A673 (cell line): ENCODE results near the gene ZNF335. TPM values are rescaled to one million over a fixed set of nuclear protein-coding genes. Genes with fewer than 3 reads are reported as not detected.

Experiments
- Bru-seq: library from RNA; stranded (reverse); fragments of 400-500 nt; gene quantifications from one replicate; lab custom pipeline; 2021; lab: Mats Ljungman, UMichigan
- BruChase-seq, 2 experiments: library from RNA; stranded (reverse); fragments of 400-500 nt; gene quantifications; one replicate each; lab custom pipeline; 2021; lab: Mats Ljungman, UMichigan
- BruUV-seq: library from RNA; stranded (reverse); fragments of 400-500 nt; replicated peaks from 2 replicates; lab custom pipeline; 2021; lab: Mats Ljungman, UMichigan
- CTCF ChIA-PET: fragments of 300-600 bp; sonication (Branson Sonifier 250); formaldehyde crosslinking; loops from one replicate; lab custom pipeline; 2022; ENCODE audit warnings: antibody characterized with exemption; lab: Charles Lee
- POLR2A ChIA-PET: fragments of 300-600 bp; sonication (Branson Sonifier 250); formaldehyde crosslinking; loops from one replicate; lab custom pipeline; 2022; ENCODE audit warnings: antibody characterized with exemption; ENCODE audit not compliant: low non-redundant PET; lab: Charles Lee
- DNase-seq: peaks from one replicate; pipeline ENCODE4 v3.0.0-alpha.2; 2015; ENCODE audit warnings: low spot score
- H3K27ac ChIP-seq: fragments of 200-600 bp; sonication (generic); 2 replicates; pipeline ENCODE4 v1.5.1; 2016; ENCODE audit warnings: mixed run types, low read depth, mild to moderate bottlenecking, mixed read lengths, antibody characterized with exemption, low read length; ENCODE audit not compliant: poor library complexity, severe bottlenecking
- H3K27me3 ChIP-seq: fragments of 200-600 bp; sonication (generic); replicated peaks from 2 replicates; pipeline ENCODE4 v1.6.1; 2017; ENCODE audit warnings: mixed run types, low read depth, mild to moderate bottlenecking, mixed read lengths, antibody characterized with exemption, low read length; ENCODE audit not compliant: insufficient read depth, poor library complexity
- H3K36me3 ChIP-seq: fragments of 200-600 bp; sonication (generic); 2 replicates; pipeline ENCODE4 v1.6.1; 2016; ENCODE audit warnings: mixed run types, mild to moderate bottlenecking, mixed read lengths, antibody characterized with exemption, low read length; ENCODE audit not compliant: insufficient read depth, poor library complexity, severe bottlenecking
- H3K4me1 ChIP-seq: fragments of 200-600 bp; sonication (generic); 2 replicates; pipeline ENCODE4 v1.6.1; 2017; ENCODE audit warnings: mixed run types, mild to moderate bottlenecking, mixed read lengths, antibody characterized with exemption, low read length; ENCODE audit not compliant: insufficient read depth, poor library complexity, severe bottlenecking
- H3K4me3 ChIP-seq: fragments of 200-600 bp; sonication (generic); 2 replicates; pipeline ENCODE4 v1.5.1; 2016; ENCODE audit warnings: low read depth, mixed run types, mild to moderate bottlenecking, mixed read lengths, low read length; ENCODE audit not compliant: poor library complexity, severe bottlenecking
- H3K9me3 ChIP-seq: fragments of 200-600 bp; sonication (generic); 2 replicates; pipeline ENCODE4 v1.6.1; 2016; ENCODE audit warnings: mixed run types, low read depth, mild to moderate bottlenecking, mixed read lengths, antibody characterized with exemption, low read length; ENCODE audit not compliant: poor library complexity, severe bottlenecking
- EZH2 ChIP-seq: fragments of 200-600 bp; sonication (generic); IDR thresholded peaks from 2 replicates; pipeline ENCODE4 v1.6.1; 2017; ENCODE audit warnings: borderline replicate concordance, low read depth, mild to moderate bottlenecking, mixed read lengths, antibody characterized with exemption, low read length; ENCODE audit not compliant: poor library complexity, severe bottlenecking
- intact Hi-C: fragments of 100-400 bp; cut with micrococcal nuclease; formaldehyde crosslinking; loops from one replicate; pipeline ENCODE4 v1.10.0; 2022; ENCODE audit not compliant: unreplicated experiment
- long read RNA-seq: library from polyadenylated mRNA; stranded (forward); transcript quantifications from one replicate; pipeline ENCODE4 v2.0.0, GENCODE V29; 2022
- total RNA-seq: library from RNA; stranded (reverse); gene quantifications from 2 replicates; pipeline ENCODE4 v1.2.3, GENCODE V29; 2021
- TF ChIP-seq, protein P1 (sequence below): fragments of 300-800, 200-600 bp; sonication (generic); conservative IDR thresholded peaks from 2 replicates; pipeline ENCODE4 v1.5.1; 2017; ENCODE audit warnings: low read depth, mild to moderate bottlenecking, antibody characterized with exemption, low read length, moderate library complexity, mixed read lengths

ZNF335 gene, protein sequence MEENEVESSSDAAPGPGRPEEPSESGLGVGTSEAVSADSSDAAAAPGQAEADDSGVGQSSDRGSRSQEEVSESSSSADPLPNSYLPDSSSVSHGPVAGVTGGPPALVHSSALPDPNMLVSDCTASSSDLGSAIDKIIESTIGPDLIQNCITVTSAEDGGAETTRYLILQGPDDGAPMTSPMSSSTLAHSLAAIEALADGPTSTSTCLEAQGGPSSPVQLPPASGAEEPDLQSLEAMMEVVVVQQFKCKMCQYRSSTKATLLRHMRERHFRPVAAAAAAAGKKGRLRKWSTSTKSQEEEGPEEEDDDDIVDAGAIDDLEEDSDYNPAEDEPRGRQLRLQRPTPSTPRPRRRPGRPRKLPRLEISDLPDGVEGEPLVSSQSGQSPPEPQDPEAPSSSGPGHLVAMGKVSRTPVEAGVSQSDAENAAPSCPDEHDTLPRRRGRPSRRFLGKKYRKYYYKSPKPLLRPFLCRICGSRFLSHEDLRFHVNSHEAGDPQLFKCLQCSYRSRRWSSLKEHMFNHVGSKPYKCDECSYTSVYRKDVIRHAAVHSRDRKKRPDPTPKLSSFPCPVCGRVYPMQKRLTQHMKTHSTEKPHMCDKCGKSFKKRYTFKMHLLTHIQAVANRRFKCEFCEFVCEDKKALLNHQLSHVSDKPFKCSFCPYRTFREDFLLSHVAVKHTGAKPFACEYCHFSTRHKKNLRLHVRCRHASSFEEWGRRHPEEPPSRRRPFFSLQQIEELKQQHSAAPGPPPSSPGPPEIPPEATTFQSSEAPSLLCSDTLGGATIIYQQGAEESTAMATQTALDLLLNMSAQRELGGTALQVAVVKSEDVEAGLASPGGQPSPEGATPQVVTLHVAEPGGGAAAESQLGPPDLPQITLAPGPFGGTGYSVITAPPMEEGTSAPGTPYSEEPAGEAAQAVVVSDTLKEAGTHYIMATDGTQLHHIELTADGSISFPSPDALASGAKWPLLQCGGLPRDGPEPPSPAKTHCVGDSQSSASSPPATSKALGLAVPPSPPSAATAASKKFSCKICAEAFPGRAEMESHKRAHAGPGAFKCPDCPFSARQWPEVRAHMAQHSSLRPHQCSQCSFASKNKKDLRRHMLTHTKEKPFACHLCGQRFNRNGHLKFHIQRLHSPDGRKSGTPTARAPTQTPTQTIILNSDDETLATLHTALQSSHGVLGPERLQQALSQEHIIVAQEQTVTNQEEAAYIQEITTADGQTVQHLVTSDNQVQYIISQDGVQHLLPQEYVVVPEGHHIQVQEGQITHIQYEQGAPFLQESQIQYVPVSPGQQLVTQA (N-terminal part only)
- total RNA-seq, result 31.9 and 32.9 TPM in 2 replicates
- percentile 71 among the genes with signal in this experiment for Bru-seq, nascent RNA
- BruChase-seq, experiment 1, labeled RNA remaining after a 2-hour chase, result percentile 68 among the genes with signal in this experiment
- percentile 74 among the genes with signal in this experiment for BruChase-seq, experiment 2, labeled RNA remaining after a 6-hour chase
- long read RNA-seq, full-length matches to known transcripts, result 4 of 44 reads
- long read RNA-seq, partial matches to known transcripts, result 20 of 44 reads
- long read RNA-seq, other reads (novel, unspliced or antisense), result 20 of 44 reads

DNA sequence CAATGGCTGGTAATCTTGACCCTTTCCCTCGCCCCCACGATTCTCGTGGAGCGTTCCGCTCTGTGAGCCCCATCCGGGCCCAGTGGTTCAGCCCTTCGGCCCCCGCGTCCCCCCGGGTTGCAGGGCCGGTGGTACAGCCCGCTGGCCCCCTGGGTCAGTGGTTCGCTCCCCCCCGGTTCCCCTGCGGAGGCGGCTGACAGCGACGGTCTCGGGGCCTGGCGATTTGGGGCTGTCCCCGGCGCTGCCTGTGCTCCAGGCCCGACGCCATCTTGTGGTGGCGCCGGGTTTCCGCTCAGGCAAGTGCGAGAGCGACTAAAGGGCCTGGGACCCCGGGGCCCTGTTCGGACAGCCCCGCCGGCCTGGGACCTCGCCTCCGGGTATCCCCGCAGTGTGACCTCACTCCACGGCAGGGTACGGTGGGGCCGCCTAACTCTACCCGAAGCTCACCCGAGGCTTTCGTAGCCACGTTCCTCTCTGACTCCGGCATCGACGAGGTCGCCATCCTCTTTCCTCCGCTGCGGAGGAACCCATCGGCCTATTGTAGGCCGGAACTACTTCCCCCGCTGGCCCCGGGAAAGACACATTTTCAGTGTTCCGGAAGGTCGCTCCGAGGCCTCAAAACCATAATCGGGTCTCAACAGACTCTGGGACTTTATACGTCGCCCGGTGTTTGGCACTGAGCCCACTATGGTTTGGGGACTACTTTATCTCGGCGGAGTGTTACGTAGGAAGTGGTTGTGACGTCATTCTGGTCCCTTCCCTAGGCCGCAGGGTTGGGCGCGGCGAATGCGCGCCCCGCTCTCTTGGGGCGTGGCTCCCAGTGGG, at the start of gene ZNF335:
Gene ZNF335, minus strand, starts transcription at position 529 of the 825 bp plus-strand sequence. CDS start 793 bp downstream, outside the sequence.
- Histone ChIP-seq H3K4me1 (peaks cover 11% of the 10 kb centered on the region), H3K27me3 (no peaks in the 10 kb centered on the region), H3K36me3 (peaks cover 26% of the 10 kb centered on the region), H3K27ac (peak within 1 kb of the TSS; percentile 100), H3K9me3 (no peaks in the 10 kb centered on the region), H3K4me3 (peak within 1 kb of the TSS; percentile 84)
- no TSS peak for BruUV-seq
- POLR2A ChIA-PET, result interaction anchor here (1.1 kb wide), 1 partner anchor 33 kb away, joined by 3 read pairs; no protein-coding TSS in a partner anchor
- no peak for TF ChIP-seq EZH2
- TF ChIP-seq, protein P1, sequence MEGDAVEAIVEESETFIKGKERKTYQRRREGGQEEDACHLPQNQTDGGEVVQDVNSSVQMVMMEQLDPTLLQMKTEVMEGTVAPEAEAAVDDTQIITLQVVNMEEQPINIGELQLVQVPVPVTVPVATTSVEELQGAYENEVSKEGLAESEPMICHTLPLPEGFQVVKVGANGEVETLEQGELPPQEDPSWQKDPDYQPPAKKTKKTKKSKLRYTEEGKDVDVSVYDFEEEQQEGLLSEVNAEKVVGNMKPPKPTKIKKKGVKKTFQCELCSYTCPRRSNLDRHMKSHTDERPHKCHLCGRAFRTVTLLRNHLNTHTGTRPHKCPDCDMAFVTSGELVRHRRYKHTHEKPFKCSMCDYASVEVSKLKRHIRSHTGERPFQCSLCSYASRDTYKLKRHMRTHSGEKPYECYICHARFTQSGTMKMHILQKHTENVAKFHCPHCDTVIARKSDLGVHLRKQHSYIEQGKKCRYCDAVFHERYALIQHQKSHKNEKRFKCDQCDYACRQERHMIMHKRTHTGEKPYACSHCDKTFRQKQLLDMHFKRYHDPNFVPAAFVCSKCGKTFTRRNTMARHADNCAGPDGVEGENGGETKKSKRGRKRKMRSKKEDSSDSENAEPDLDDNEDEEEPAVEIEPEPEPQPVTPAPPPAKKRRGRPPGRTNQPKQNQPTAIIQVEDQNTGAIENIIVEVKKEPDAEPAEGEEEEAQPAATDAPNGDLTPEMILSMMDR, result no peak
- peak; percentile 97 for DNase-seq
- intact Hi-C loops, result no loop called here
- CTCF ChIA-PET, result interaction anchor here (2.9 kb wide), 1 partner anchor 15 kb away, joined by 18 read pairs; no protein-coding TSS in a partner anchor

DNA sequence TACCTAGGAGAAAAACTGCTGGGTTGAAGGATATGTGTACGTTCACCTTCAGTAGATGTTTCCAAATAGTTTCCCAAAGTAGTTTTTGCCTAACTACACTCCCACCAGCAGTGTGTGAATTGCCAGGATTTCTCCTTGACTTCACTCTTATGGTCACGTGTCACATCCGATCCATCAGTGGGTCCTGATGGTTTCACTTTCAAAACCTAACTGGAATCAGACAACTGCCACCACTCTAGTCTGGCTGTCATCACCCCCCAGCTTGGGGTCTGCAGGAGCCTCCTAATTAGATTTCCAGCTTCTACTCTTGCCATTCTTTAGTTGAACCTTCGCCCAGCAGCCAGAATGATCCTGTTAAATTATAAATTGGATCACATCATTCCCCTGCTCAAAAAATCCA, 48.6 kb upstream of the ZNF335 start:
- intact Hi-C loops, result loop anchor here (5.0 kb wide), 1 partner anchor 67 kb away; the partner anchor contains the start of gene NCOA5
- BruUV-seq, result TSS peak; percentile 44
- no peaks in the 10 kb centered on the region for H3K9me3 ChIP-seq
- ChIA-PET CTCF (no interaction called here), POLR2A (no interaction called here)
- no peaks in the 10 kb centered on the region for H3K27me3 ChIP-seq
- H3K27ac ChIP-seq, result peak overlapping the region; percentile 86
- no peaks in the 10 kb centered on the region for H3K36me3 ChIP-seq
- peak overlapping the region; percentile 92 for H3K4me3 ChIP-seq
- H3K4me1 ChIP-seq, result peaks cover 13% of the 10 kb centered on the region
- no peak for TF ChIP-seq EZH2
- TF ChIP-seq, protein P1, result no peak
- no peak for DNase-seq
